Measurements from ENCODE around the gene DOHH. TPM values are rescaled to one million over a fixed set of nuclear protein-coding genes. Genes with fewer than 3 reads are reported as not detected.

Gene DOHH
- total and polyA plus RNA-seq, 9 of the 15 experiments (the other 6 are each of a cell fraction or from before 2014, with no cell fraction given), result 0.14 to 47.2 (median 5.1) TPM

GRCh38 chr19:3500429-3501101 lies at the start of gene DOHH (continued):
- TF ChIP-seq CREM (IDR thresholded peaks at IDR 0.05; ENCODE audit: low read depth) (peak; percentile 78), E2F3 (CRISPR knock-in tag; IDR thresholded peaks at IDR 0.05) (0 out of 2 replicates have a peak, but pooled peaks have one; percentile 56), MLX (CRISPR knock-in tag; conservative IDR thresholded peaks at IDR 0.05) (0 out of 4 replicates have a peak, but pooled peaks of 1 of the 2 experiments have one; percentile 11), CHCHD3 (CRISPR knock-in tag; IDR thresholded peaks at IDR 0.05) (no peak), RBBP5 (IDR thresholded peaks at IDR 0.05; ENCODE audit: borderline replicate concordance, insufficient read depth, low read length, poor library complexity, severe bottlenecking) (peak; percentile 99), ZBTB2 (IDR thresholded peaks at IDR 0.05) (peak; percentile 81), KLF1 (tag; IDR thresholded peaks at IDR 0.05) (peak; percentile 21; the same call in 1 of the 2 replicates)

GRCh38 chr19:3549816-3550215 lies 49.3 kb upstream of the DOHH start:
- H3K27ac ChIP-seq (ENCODE audit: extremely low read depth, low read depth, low read length), result no peak overlapping the region
- H2AFZ ChIP-seq (ENCODE audit: low read depth, low read length), result no peak overlapping the region
- ATAC-seq (no peak), DNase-seq (ENCODE audit: extremely low read depth in 1 of 4, low spot score in 3 of 4) (no peak), FAIRE-seq (no peak)
- peaks cover 5% of the 10 kb centered on the region; the same call in 1 of the 2 replicates for H4K20me1 ChIP-seq (replicated peaks; ENCODE audit: control insufficient read depth, insufficient read depth, low read length)
- ChIA-PET POLR2A (interaction anchor here (1.5 to 2.4 kb wide), 2 partner anchors 7 to 10 kb away, joined by 3 to 9 read pairs; partner anchors contain the start of gene MFSD12), CTCF (ENCODE audit: low intra/inter-chr PET ratio) (no interaction called here)
- no peak overlapping the region for H3K9ac ChIP-seq (ENCODE audit: insufficient read depth in 1 of 2, low read depth in 2 of 2, low read length in 2 of 2)
- H3K4me1 ChIP-seq (replicated peaks in 1 of 2; ENCODE audit: control insufficient read depth in 2 of 2, insufficient read depth in 2 of 2, low read length in 2 of 2), result peaks cover 0 to 59% of the 10 kb centered on the region in 2 experiments; a peak in 3 of 5 replicates
- in situ Hi-C loops (cut with MboI) (no loop called here), intact Hi-C loops (cut with micrococcal nuclease) (loop anchor here (10.0 kb wide), 1 partner anchor 55 kb away; the partner anchor contains the start of gene TBXA2R)
- no peak for TF ChIP-seq TGIF2 (CRISPR knock-in tag; IDR thresholded peaks at IDR 0.05)
- H3K27me3 ChIP-seq (ENCODE audit: control insufficient read depth in 2 of 2, insufficient read depth in 2 of 2, low read length in 2 of 2), result no peaks in the 10 kb centered on the region
- no TSS peak for BruUV-seq (replicated peaks)
- no peak overlapping the region for H3K4me3 ChIP-seq
- WGBS (ENCODE audit: insufficient coverage, low coverage, missing lambda C conversion rate), result 80% methylated on average over 10 of the region's 10 CpGs
- peaks cover 17% of the 10 kb centered on the region for H3K79me2 ChIP-seq (ENCODE audit: control insufficient read depth, insufficient read depth, low read length)
- H3K9me3 ChIP-seq (replicated peaks; ENCODE audit: control insufficient read depth, insufficient read depth, low read depth, low read length), result no peaks in the 10 kb centered on the region
- H3K36me3 ChIP-seq (ENCODE audit: control insufficient read depth, insufficient read depth, low read length), result peaks cover 66% of the 10 kb centered on the region
- H3K9me1 ChIP-seq (ENCODE audit: control insufficient read depth, insufficient read depth, low read length), result no peaks in the 10 kb centered on the region
- H3K4me2 ChIP-seq (ENCODE audit: insufficient read depth, low read length), result no peak overlapping the region
